MM.1S (cell line): ENCODE data around the gene ACTR2.
"Not testable (repeated sequence)": the region's sequence is repeated elsewhere in the genome, so short reads cannot be mapped to it uniquely, and the experiment has no call there.

Experiments
- CTCF ChIP-seq: fragments of 300-600 bp; sonication (generic); IDR thresholded peaks from 2 replicates; pipeline ENCODE4 v1.5.1; 2016; ENCODE audit warnings: antibody characterized with exemption, low read length, mixed read lengths
- EZH2 ChIP-seq: fragments of 300-600 bp; sonication (generic); optimal IDR thresholded peaks from 2 replicates; pipeline ENCODE3; 2017; ENCODE audit warnings: low read depth, mild to moderate bottlenecking, antibody characterized with exemption, low read length, mixed read lengths

GRCh38 chr2:65244452-65244851 is 16.8 kb downstream of the ACTR2 start:
- TF ChIP-seq CTCF, EZH2: not testable (repeated sequence)
